ENCODE measurements around the gene ENOSF1.

ENOSF1 gene

GRCh38 chr18:673317-673716, 39.1 kb downstream of the ENOSF1 start:
- no peak for DNase-seq (ENCODE audit: low read depth in 2 of 2)

GRCh38 chr18:671405-671804, 41.0 kb downstream of the ENOSF1 start:
- DNase-seq (ENCODE audit: low read depth in 2 of 2): no peak

- DNase-seq (ENCODE audit: low read depth in 2 of 2): no peak
Observed at GRCh38 chr18:670522-670921, 41.9 kb downstream of the ENOSF1 start.

- no peak for DNase-seq (ENCODE audit: low read depth in 2 of 2)
Observed at GRCh38 chr18:669077-669476, 43.4 kb downstream of the ENOSF1 start.

- no peak for DNase-seq (ENCODE audit: low read depth in 2 of 2)
Observed at GRCh38 chr18:668260-668659, 44.2 kb downstream of the ENOSF1 start.

- no peak for DNase-seq (ENCODE audit: low read depth in 2 of 2)
Observed at GRCh38 chr18:666628-667027, 45.8 kb downstream of the ENOSF1 start.

GRCh38 chr18:666177-666576, 46.3 kb downstream of the ENOSF1 start:
- no peak for DNase-seq (ENCODE audit: low read depth in 2 of 2)

- no peak for DNase-seq (ENCODE audit: low read depth in 2 of 2)
Observed at GRCh38 chr18:662197-662596, 50.2 kb downstream of the ENOSF1 start.

GRCh38 chr18:659597-659996, 52.8 kb downstream of the ENOSF1 start:
- no peak for DNase-seq (ENCODE audit: low read depth in 2 of 2)

- DNase-seq (ENCODE audit: low read depth in 2 of 2): no peak
Observed at GRCh38 chr18:658947-659533, 53.4 kb downstream of the ENOSF1 start.

GRCh38 chr18:658001-658946, 54.2 kb downstream of the ENOSF1 start:
- peak in 1 of 2 donors; percentile 25 for DNase-seq (ENCODE audit: low read depth in 2 of 2)

GRCh38 chr18:657311-658000, 55.0 kb downstream of the ENOSF1 start, which contains the start of gene TYMS:
TSS of gene TYMS (plus strand) at chr18:657653. CDS start at chr18:657743, 90 bp downstream.
- no peak for DNase-seq (ENCODE audit: low read depth in 2 of 2)

- DNase-seq (ENCODE audit: low read depth in 2 of 2): no peak
Observed at GRCh38 chr18:655445-655844, 57.0 kb downstream of the ENOSF1 start.

GRCh38 chr18:654601-655000, 57.8 kb downstream of the ENOSF1 start:
- DNase-seq (ENCODE audit: low read depth in 2 of 2): no peak

GRCh38 chr18:653512-653911, 58.9 kb downstream of the ENOSF1 start:
- DNase-seq (ENCODE audit: low read depth in 2 of 2): no peak

- DNase-seq (ENCODE audit: low read depth in 2 of 2): no peak
Observed at GRCh38 chr18:652131-652530, 60.3 kb downstream of the ENOSF1 start.

GRCh38 chr18:650428-650858, 62.0 kb downstream of the ENOSF1 start:
- DNase-seq (ENCODE audit: low read depth in 2 of 2): no peak

GRCh38 chr18:649341-649740, 63.1 kb downstream of the ENOSF1 start:
- DNase-seq (ENCODE audit: low read depth in 2 of 2): no peak

- DNase-seq (ENCODE audit: low read depth in 2 of 2): no peak
Observed at GRCh38 chr18:647304-647703, 65.1 kb downstream of the ENOSF1 start.

GRCh38 chr18:644395-645004, 67.9 kb downstream of the ENOSF1 start:
- no peak for DNase-seq (ENCODE audit: low read depth in 2 of 2)

- DNase-seq (ENCODE audit: low read depth in 2 of 2): no peak
Observed at GRCh38 chr18:641224-641623, 71.2 kb downstream of the ENOSF1 start.

GRCh38 chr18:635171-635570, 77.3 kb downstream of the ENOSF1 start:
- DNase-seq (ENCODE audit: low read depth in 2 of 2): no peak
